ENCODE results near the gene HNF4A.
"Not testable (repeated sequence)": the region's sequence is repeated elsewhere in the genome, so short reads cannot be mapped to it uniquely, and the experiment has no call there.

The HNF4A gene

DNA sequence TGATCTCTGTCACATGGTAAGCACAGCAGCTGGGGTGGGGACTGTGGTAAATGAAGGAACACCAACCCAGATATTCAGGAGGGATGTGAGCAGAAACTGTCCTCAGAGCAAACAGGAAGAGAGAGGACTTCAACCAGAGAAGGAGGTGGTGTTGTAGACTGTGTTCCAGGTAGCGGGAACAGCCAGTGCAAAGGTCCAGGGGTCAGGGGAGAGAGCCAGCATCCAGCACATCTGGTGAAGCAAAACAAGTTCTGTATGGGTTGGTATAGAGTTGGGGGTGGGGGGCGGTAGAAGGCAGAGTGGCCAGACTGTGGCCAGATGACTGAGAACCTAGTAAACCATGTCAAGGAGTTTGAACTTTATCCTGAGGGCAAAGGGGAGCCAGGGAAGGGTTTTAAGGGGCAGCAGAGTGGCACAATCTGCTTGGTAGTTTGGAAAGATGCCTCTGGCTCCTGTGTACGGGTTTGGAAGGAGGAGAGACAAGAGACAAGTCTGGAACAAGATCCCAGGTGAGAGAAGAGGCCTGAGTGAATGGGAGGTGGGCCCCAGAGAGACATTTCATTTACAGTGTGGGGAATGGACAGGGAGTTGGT lies 92.4 kb downstream of the HNF4A start:
- DNase-seq: no peak

DNA sequence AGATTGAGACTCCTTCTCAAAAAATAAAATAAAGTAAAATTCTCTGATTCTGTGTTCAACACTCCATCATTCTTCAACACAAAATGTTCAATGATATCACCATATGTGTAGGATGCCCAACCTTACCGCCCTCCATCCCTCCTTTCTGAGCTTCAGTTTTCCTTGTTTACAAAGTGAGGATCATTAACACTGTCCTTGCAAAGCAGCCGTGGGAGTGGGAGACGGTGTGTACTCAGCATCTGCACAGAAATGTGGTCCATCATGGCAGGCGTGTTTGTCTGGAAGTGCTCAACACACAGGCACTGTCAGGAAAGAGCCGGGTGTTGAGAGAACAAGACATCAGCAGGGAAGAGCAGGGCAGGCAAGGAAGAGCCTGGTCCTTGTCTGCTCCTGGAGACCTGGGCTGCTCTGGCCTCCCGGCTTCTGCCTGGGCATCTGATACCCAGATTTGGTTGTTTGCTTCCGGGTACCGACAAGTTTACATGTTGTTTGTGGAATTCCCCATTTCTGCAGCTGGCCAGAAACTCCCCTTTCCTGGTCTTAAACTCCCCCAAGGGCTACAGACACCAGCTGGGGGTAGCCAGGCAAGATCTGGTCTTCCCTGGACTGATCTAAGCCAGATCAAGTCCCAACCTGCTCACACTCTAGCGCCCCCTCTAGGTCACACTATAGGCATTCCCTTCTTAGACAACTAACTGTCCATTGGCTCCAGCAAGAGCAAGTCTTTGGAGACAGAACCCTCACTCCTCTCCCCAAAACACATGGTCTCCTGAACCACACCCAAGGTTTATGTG lies 93.5 kb downstream of the HNF4A start:
- DNase-seq: peak; percentile 6

DNA sequence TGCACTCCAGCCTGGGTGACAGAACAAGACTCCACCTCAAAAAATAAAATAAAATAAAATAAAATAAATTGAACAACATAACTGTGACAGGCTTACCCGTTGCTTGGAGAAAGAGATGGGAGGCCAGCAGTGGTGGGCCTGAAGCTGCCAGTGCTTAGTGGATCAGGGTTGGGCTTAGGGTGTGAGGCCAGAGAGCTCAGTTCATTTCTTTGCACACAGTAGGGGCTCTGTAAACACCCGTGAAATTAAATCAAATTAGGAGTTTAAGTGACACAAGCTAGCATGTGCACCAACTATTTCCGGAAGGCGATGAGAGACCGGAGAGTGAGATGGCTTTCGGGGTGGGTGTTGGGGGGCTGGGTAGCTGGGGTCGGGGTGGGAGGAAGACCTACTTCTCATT lies 94.4 kb downstream of the HNF4A start:
- DNase-seq: no peak

DNA sequence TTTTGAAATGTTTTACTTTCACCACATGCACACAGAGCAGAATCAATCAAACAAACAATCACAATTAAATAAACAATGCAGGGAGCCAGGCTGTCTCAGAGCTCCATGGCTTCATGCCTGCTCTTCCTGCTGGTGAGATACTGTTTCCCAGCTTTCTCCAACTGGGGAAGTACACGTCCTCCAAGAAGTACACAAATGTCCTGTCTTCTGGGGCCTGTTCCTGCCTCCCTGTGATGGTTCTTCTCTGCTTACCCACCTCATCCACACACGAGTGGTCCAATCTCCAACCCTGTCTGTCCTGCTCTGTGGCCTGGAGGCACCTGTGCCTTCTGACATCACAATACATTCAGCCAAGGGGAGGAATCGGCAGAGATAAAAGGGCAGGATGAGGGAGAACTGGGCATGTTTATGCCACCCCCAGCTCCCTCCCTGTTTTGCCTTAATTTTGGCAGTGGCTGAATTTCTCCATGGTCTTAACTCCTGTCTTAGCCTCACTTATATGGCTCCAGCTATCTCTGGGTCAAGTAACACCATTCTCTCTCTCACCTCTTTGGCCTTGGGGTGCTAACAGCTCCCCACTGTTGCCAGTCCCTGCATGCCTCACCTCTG lies 94.9 kb downstream of the HNF4A start:
- DNase-seq: no peak

DNA sequence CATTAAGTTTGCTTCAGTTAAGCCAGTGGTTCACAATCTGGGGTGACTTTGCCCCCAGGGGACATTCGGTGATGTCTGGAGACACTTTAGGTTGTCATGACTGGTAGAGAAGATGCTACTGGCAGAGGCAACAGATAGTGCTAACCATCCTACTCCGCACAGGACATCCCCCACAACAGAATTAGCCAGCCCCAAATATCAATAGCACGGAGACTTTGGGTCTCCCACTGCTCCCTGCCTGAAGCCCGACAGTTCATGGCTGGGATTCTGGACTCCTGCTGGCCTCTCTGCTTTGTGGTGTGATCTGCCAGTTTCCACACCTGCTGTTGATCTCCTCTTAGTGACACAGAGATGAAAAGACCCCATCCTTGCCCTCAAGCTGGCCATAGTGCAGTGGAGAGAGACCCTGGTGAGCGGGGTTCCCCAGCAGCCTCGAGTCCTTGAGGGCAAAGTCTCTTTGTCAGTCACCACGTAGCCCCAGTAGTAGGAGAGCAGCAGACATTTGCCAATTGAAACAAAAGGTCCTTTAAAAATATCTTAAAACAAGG lies 95.5 kb downstream of the HNF4A start:
- DNase-seq: no peak

DNA sequence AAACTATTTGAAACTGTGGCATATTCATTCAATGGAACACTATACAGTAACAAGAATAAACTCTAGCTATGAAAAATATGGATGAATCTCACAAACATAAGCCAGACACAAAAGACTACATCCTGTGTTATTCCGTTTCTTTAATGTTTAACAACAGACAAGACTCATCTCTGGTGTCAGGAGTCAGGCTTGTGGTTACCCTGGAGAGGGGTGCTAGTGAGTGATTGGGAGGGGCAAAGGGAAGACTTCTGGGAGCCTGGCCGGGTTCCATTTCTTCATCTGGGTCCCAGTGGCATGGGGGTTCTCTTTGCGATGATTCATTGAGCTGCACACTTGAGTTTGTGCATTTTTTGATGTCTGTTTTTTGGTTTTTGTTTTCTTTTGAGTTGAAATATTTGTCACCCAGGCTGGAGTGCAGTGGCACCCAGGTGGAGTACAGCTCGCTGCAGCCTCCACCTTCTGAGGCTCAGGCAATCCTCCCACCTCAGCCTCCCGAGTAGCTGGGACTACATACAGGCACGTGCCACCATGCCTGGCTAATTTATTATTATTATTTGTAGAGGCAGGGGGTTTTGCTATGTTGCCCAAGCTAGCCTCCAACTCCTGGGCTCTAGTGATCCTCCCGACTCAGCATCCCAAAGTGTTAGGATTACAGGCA lies 98.9 kb downstream of the HNF4A start:
- no peak for DNase-seq

DNA sequence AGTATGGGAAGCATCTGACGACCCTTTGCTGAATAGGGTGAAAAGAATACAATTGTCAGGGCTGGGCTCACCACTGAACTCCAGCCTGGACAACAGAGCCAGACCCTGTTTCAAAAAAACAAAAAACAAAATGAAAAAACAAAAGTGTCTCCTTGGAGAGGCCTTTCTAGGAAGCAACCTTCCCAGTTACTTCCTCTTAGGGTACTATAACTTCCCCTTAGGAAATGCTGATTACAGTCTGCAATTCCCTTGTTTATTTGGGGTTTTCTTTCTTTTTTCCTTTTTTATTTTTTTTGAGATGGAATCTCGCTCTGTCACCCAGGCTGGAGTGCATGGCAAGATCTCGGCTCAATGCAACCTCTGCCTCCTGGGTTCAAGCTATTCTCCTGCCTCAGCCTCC lies 99.6 kb downstream of the HNF4A start:
- DNase-seq: no peak

DNA sequence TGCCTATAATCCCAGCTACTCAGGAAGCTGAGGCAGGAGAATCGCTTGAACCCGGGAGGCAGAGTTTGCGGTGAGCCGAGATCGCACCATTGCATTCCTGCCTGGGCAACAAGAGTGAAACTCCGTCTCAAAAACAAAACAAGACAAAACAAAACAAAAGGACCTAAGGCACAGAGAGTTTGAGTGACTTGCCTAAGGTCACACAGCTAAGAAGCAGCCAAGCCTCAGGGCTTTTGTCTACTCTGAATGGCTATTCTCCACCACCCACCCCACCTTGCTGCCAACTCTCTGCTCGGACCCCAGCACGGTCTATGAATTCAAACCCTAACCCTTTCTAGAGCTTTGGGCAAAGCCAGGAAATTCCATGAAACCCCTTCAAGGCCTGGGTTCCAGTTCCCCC lies 101.1 kb downstream of the HNF4A start:
- DNase-seq: no peak

DNA sequence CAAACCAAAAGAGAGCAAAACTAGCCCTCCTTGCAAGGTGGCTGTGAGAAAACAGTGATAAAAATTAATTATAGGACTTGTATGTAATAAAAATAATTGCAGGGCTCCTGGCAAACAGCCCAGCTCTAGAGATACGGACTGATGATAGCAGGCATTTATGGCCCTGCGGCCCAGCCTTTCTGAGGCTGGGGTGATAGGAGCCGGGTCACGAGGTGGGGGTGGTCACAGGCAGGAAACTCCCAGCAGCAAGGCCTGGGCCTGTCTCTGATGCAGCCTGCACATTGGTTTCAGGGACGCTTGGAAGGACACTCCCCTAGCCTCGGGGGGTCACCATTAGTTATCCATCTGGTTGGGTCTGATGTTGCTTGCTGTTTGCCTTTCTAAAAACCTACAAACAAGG lies 101.5 kb downstream of the HNF4A start:
- no peak for DNase-seq

DNA sequence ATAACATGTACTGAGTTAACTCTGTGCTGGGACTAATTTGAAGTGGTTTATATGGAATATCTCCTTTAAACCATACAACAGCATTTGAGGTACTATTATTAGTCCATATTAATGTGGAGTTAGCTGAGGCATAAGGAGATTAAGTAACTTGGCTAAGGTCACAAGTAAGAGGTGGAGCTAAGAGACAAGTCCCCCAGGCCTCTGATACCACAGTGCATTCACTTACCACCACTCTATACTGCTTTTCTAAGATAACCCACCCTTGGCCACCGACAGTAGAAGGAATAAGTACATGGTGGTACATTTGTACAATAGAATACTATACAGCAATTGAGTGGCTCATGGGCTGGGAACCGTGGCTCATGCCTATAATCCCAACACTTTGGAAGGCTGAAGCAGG lies 103.8 kb downstream of the HNF4A start:
- no peak for DNase-seq

DNA sequence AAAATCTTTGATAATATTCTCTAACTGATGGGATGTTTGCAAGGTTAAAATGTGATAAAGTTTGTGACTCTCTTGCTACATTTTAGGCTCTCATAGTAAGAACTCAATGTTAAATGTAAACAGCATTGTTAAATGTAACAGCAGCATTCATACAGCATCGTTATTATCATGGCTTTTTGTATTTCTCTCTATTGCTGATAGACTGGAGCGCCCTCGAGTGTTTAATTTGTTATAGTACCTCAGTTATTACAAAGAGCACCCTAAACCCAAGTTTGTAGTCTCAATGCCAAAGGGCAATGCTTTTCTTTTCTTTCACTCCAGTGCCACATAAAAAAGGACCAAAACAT lies 105.3 kb downstream of the HNF4A start:
- peak; percentile 39 for DNase-seq

DNA sequence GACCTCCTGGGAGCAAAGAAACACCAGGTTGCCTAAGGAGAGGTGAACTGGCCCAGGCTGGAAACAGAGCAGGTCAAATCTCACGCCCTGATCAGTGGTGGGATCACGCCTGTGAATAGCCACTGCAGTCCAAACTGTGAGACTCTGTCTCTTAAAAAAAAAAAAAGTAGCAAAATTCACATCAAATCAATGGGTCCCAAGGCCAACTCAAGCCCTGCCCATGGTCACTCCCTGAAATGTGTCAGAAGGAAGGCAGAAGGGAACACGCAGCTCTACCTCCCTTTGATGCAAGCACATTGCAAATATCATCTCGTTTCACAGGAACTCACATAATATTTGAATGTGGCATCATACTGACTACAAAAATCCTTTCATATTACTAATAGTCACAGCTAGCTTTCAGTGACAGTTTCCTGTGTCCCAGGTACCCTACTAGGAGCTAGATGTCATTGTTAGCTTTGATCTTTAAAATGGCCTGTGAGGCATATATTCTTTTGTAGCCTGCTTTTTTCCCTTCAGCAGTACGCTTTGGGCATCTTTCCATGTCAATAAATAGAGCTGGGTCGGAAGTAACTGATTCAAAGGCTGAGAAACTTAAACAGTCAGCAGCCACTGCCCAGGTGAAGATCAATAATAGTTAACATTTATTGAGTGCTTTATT lies 105.8 kb downstream of the HNF4A start:
- no peak for DNase-seq

DNA sequence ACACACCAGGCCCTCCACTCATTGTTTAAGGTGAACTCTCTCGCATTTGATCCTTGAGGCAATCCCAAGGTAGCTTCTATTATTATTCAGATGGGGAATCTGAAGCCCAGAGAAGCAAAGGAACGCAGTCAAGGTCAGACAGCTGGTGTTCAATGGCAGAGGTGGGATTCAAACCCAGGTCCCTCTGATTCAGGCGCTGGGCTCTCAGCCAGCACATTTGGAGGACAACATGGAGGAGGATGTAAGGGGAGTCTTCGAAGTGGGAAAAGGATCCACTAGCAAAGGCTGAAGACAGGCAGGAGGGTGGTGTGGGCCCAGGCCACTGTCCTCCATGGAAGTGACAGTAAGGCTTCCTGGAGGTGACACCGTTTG lies 106.3 kb downstream of the HNF4A start:
- no peak for DNase-seq

DNA sequence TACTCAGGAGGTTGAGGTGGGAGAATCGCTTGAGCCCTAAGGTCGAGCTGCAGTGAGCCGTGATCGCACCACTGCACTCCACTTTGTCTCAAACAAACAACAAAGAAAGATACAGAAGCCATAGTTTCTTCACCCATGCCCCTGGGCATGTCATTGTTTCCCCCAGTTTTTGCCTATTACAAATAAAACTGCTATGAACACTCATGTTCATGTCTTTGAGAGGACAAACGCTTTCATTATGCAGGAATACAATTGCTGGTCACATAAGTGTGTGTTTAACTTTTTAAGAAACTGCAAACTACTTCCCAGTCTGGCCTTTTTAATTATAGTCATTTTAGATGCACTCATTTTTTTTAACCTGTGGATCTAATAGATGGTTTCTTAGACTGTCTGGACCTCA lies 108.0 kb downstream of the HNF4A start:
- DNase-seq: no peak

DNA sequence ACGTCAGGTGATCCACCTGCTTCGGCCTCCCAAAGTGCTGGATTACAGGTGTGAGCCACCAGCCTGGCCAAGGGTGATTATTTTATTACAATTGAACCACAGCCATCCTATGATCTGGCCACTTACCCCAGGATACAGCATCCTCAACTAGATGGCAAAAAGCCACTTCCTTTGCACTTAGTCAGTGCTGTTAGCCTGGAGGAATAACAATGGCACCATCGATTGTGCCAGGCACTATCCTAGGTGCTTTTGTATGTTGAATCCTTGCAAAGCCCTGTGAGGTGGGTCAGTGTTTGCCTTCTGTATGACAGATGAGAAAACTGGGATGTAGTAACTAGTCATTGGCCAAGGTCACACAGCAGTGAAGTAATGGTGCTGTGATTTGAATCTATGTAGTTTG lies 109.0 kb downstream of the HNF4A start:
- no peak for DNase-seq

DNA sequence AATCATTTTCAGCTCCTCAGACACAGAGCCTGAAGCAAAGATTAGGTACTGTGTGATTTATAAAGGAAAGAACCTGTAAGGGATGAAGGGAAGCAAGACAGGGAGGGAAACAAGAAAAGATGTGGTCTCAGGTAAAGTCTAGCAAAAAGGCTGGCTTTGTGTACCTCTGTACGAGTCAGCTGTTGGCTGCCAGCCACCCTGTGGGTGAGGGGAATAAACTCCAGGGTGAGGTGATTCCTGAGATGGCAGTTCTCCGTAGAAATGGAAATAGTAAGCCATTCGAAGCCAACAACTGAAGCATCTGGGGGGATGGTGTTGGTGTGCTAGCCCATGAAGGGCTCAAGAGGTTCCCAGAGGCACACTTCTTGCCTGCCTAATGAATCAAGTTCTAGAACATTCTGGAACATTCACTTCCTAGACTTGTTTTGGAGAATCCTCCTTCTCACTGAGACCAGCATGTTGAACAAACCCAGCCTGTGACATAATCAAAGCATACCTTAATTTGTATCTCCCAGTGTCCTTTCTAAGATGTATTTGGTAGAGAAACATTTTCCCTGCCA lies 109.6 kb downstream of the HNF4A start:
- no peak for DNase-seq

DNA sequence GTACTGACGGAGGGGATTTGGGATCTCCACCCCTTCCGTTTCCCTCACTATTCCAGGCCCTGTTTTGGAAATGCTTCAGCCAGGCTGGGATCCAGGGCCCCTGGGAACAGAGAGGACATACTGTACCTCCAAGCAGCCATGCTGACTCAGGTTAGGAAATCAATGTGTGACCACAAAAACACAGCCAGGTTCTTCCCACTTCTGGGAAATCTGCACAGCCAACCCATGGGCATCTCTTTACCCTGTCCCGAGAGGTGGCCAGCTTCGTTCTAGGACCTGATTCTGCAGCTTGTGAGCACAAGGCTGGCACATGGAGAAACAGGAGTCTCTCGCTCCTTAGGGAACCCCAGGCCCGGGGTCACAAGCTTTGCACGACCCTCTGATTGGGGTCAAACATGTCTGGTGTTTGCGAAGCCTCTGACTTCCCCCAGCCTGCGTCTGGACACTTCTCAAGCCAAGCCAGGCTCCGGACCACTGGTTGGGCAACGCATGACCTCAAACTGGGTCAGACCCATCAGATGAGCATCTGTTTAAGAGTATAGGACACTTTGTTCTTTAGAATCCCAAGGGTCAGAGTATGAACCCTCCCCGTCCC lies 111.9 kb downstream of the HNF4A start:
- peak; percentile 3 for DNase-seq

DNA sequence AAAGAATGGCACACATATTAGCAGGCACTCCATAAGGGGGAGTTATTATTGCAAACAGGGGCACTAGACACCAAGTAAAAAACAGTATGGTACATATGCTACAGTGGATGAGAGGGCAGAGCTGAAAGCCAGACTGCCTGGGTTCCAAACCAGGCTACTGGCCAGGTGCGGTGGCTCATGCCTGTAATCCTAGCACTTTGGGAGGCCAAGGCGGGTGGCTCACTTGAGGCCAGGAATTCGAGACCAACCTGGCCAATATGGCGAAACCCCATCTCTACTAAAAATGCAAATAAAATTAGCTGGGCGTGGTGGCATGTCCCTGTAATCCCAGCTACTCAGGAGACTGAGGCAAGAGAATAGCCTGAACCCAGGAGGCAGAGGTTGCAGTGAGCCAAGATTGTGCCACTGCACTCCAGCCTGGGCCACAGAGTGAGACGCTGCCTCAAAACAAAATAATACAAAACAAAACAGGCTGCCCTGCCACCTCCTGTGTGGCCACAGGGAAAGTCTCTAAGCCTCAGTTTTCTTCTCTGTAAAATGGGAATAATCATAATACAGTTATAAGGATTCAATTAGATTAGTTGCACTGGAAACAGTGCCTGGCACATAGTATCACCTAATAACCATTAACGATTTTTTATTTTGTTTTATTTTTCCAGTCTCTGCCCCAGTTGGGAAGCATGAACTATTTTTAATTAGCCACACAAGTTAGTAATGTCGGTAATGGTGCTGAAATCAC lies 112.7 kb downstream of the HNF4A start:
- DNase-seq: no peak

DNA sequence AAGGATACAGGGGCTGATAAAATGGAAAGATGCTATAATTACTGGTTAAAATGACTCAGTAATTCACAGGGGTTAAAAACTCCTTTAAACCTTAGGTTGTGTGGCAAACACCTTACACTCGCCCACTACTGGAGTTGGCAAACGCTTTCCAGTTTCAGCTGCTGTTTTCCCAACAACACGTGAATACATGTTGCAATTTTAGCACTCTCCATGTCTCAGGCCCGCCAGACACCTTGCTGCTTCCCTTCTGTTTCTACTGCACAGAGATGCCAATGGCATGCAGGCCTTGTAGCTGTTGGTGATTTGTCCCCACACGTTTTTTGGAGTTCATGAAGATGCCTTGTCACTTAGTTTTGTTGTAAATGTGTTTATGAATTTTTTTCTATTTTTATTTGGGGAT lies 114.8 kb downstream of the HNF4A start:
- DNase-seq: no peak

DNA sequence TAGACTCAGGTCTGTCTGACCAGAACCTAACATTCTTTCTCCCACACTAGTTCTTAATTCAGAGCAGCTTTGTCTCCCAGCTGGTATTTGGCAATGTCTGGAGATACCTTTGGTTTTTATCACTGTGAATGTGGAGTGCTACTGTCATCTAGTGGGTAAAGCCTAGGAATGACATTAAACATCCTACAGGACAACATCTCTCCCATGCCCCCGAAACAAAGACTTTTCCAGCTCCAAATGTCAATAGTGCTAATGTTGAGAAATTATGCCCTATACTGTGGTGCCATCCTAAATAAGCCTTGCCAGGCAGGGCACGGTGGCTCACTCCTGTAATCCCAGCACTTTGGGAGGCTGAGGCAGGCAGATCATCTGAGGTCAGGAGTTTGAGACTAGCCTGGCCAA lies 116.0 kb downstream of the HNF4A start:
- peak; percentile 20 for DNase-seq

DNA sequence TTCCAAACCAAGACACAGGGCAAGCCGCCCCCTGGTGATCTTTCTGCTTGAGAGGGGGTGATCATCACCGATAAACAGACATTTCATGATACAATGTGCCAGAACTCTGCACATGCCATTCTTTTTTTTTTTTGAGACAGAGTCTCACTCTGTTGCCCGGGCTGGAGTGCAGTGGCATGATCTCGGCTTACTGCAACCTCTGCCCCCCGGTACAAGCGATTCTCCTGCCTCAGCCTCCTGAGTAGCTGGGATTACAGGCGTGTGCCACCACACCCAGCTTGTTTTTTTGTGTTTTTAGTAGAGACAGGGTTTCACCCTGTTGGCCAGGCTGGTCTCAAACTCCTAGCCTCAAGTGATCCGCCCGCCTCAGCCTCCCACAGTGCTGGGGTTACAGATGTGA lies 116.8 kb downstream of the HNF4A start:
- not testable (repeated sequence) for DNase-seq

DNA sequence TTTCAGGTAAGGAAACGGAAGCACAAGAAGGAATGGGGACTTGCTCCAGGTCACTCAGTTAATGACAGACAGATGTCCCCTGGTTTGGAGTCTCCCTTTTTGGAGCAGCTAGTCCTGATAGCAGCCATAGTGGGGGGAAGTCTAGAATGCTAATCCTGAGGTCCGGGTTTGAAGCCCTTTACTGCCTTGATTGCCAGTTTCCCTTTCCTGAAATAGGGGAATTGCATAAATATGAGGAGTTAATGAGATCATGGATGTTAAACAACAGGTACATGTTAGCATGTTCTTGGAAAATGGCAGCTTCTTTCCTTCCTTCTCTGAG lies 119.8 kb downstream of the HNF4A start:
- no peak for DNase-seq
